SK-N-SH treated with all-trans-retinoic acid at 6 μM for 48 hours (cell line): Measurements from ENCODE around the gene LHFPL2.

Experiments
- ATAC-seq: fragments of 200-7000 bp; cut with Tn5 transposase; 3 replicates; pipeline ENCODE4 v1.9.1; 2020; ENCODE audit warnings: mild to moderate bottlenecking, moderate library complexity
- ARNTL ChIP-seq: fragments of 450-650 bp; formaldehyde crosslinking; IDR thresholded peaks from 2 replicates; pipeline ENCODE4 v1.5.0; 2020; ENCODE audit warnings: low read depth, mild to moderate bottlenecking, moderate library complexity, borderline replicate concordance
- CREB5 ChIP-seq: fragments of 250-450 bp; sonication (Bioruptor Pico); IDR thresholded peaks from 2 replicates; pipeline ENCODE4 v1.5.1; 2020; ENCODE audit warnings: low read depth, mild to moderate bottlenecking, moderate library complexity
- CSDC2 ChIP-seq: fragments of 250-450 bp; sonication (Bioruptor Pico); IDR thresholded peaks from 2 replicates; pipeline ENCODE4 v1.5.0; 2020; ENCODE audit warnings: mild to moderate bottlenecking, moderate library complexity
- ESRRG ChIP-seq: fragments of 250-450 bp; sonication (Bioruptor Pico); IDR thresholded peaks from 2 replicates; pipeline ENCODE4 v1.6.1; 2021; ENCODE audit warnings: mild to moderate bottlenecking
- ISL1 ChIP-seq: fragments of 250-450 bp; sonication (Bioruptor Pico); IDR thresholded peaks from 2 replicates; pipeline ENCODE4 v2.1.2; 2022; ENCODE audit warnings: mild to moderate bottlenecking, moderate library complexity
- OSR1 ChIP-seq: fragments of 250-450 bp; sonication (Bioruptor Pico); IDR thresholded peaks from 2 replicates; pipeline ENCODE4 v1.8.0; 2022; ENCODE audit warnings: moderate library complexity, mild to moderate bottlenecking, inconsistent platforms
- PPARA ChIP-seq: fragments of 250-450 bp; sonication (Bioruptor Pico); IDR thresholded peaks from 2 replicates; pipeline ENCODE4 v1.5.0; 2020; ENCODE audit warnings: mild to moderate bottlenecking, borderline replicate concordance
- RARB ChIP-seq: fragments of 250-450 bp; sonication (Bioruptor Pico); IDR thresholded peaks from 2 replicates; pipeline ENCODE4 v1.8.0; 2021; ENCODE audit warnings: mild to moderate bottlenecking, moderate library complexity
- SNAI2 ChIP-seq: fragments of 250-450 bp; sonication (Bioruptor Pico); IDR thresholded peaks from 2 replicates; pipeline ENCODE4 v1.5.0; 2020; ENCODE audit warnings: mild to moderate bottlenecking, moderate library complexity
- TCF4 ChIP-seq: fragments of 250-450 bp; sonication (Bioruptor Pico); IDR thresholded peaks from 2 replicates; pipeline ENCODE4 v1.8.0; 2021; ENCODE audit warnings: mild to moderate bottlenecking, moderate library complexity, borderline replicate concordance
- TOX ChIP-seq: fragments of 250-450 bp; sonication (Bioruptor Pico); IDR thresholded peaks from 2 replicates; pipeline ENCODE4 v1.8.0; 2021; ENCODE audit warnings: mild to moderate bottlenecking, moderate library complexity, borderline replicate concordance
- TSHZ2 ChIP-seq: fragments of 250-450 bp; sonication (Bioruptor Pico); IDR thresholded peaks from 2 replicates; pipeline ENCODE4 v1.5.0; 2020; ENCODE audit warnings: mild to moderate bottlenecking, moderate library complexity
- ZFP3 ChIP-seq: fragments of 250-450 bp; sonication (Bioruptor Pico); IDR thresholded peaks from 2 replicates; pipeline ENCODE4 v1.5.0; 2020; ENCODE audit warnings: mild to moderate bottlenecking, moderate library complexity
- ZFP30 ChIP-seq: fragments of 450-650 bp; formaldehyde crosslinking; IDR thresholded peaks from 2 replicates; pipeline ENCODE4 v1.5.0; 2022; ENCODE audit warnings: mild to moderate bottlenecking, moderate library complexity
- ZNF565 ChIP-seq: fragments of 450-650 bp; formaldehyde crosslinking; conservative IDR thresholded peaks from 2 replicates; pipeline ENCODE4 v1.5.0; 2020; ENCODE audit warnings: low read depth, mild to moderate bottlenecking, moderate library complexity
- ZNF70 ChIP-seq: fragments of 450-650 bp; formaldehyde crosslinking; IDR thresholded peaks from 2 replicates; pipeline ENCODE4 v1.5.0; 2020; ENCODE audit warnings: mild to moderate bottlenecking, moderate library complexity
- ZNF8 ChIP-seq: fragments of 450-650 bp; formaldehyde crosslinking; IDR thresholded peaks from 2 replicates; pipeline ENCODE4 v1.5.0; 2020; ENCODE audit warnings: mild to moderate bottlenecking, moderate library complexity
- TF ChIP-seq, protein P1 (sequence below): fragments of 250-450 bp; sonication (Bioruptor Pico); IDR thresholded peaks from 2 replicates; pipeline ENCODE4 v1.8.0; 2020; ENCODE audit warnings: mild to moderate bottlenecking, moderate library complexity, borderline replicate concordance
- TF ChIP-seq, protein P2 (sequence below): fragments of 250-450 bp; sonication (Bioruptor Pico); IDR thresholded peaks from 2 replicates; pipeline ENCODE4 v1.8.0; 2021; ENCODE audit warnings: low read depth, mild to moderate bottlenecking, moderate library complexity, borderline replicate concordance

LHFPL2 gene

DNA sequence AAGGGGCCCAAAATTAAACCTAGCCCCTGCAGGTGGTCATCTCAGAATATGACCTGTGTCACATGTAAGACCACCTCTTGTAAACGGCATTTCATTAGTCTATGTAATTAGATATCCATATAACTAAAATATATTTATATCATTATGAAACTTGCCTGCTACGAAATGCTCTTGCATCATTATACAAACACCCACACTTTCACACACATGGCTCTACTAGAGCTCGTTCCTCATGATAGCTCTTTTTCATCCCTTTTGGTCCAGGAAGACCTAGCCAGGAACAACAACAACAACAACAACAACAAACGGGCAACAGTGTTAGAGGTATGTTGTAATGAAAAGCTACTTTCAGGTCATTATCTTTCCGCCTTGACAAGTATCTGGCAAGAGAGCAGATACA lies 58.6 kb downstream of the LHFPL2 start:
- TF ChIP-seq, protein P1, sequence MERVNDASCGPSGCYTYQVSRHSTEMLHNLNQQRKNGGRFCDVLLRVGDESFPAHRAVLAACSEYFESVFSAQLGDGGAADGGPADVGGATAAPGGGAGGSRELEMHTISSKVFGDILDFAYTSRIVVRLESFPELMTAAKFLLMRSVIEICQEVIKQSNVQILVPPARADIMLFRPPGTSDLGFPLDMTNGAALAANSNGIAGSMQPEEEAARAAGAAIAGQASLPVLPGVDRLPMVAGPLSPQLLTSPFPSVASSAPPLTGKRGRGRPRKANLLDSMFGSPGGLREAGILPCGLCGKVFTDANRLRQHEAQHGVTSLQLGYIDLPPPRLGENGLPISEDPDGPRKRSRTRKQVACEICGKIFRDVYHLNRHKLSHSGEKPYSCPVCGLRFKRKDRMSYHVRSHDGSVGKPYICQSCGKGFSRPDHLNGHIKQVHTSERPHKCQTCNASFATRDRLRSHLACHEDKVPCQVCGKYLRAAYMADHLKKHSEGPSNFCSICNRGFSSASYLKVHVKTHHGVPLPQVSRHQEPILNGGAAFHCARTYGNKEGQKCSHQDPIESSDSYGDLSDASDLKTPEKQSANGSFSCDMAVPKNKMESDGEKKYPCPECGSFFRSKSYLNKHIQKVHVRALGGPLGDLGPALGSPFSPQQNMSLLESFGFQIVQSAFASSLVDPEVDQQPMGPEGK (CRISPR knock-in tag) = no peak
- TF ChIP-seq OSR1 (CRISPR knock-in tag) = no peak
- TF ChIP-seq SNAI2 = no peak
- no peak for TF ChIP-seq ZNF8 (CRISPR knock-in tag)
- TF ChIP-seq TCF4 (CRISPR knock-in tag) = no peak
- no peak for TF ChIP-seq RARB
- TF ChIP-seq ISL1 (CRISPR knock-in tag) = no peak
- TF ChIP-seq CSDC2 (CRISPR knock-in tag) = no peak
- no peak for TF ChIP-seq CREB5
- TF ChIP-seq ESRRG (CRISPR knock-in tag) = no peak
- TF ChIP-seq, all 23 proteins: peak for 0
- ATAC-seq = no peak

- ATAC-seq = no peak
- TF ChIP-seq OSR1 (CRISPR knock-in tag) = no peak
Observed at GRCh38 chr5:78588507-78588906, 60.1 kb downstream of the LHFPL2 start.

GRCh38 chr5:78587775-78588291 lies 60.7 kb downstream of the LHFPL2 start:
- TF ChIP-seq PPARA (CRISPR knock-in tag) (no peak), ZFP3 (CRISPR knock-in tag) (peak; percentile 70; the same call in 1 of the 2 replicates), TOX (CRISPR knock-in tag) (no peak), TCF4 (CRISPR knock-in tag) (0 out of 2 replicates have a peak, but pooled peaks have one; percentile 14)
- ATAC-seq = peak; percentile 30

DNA sequence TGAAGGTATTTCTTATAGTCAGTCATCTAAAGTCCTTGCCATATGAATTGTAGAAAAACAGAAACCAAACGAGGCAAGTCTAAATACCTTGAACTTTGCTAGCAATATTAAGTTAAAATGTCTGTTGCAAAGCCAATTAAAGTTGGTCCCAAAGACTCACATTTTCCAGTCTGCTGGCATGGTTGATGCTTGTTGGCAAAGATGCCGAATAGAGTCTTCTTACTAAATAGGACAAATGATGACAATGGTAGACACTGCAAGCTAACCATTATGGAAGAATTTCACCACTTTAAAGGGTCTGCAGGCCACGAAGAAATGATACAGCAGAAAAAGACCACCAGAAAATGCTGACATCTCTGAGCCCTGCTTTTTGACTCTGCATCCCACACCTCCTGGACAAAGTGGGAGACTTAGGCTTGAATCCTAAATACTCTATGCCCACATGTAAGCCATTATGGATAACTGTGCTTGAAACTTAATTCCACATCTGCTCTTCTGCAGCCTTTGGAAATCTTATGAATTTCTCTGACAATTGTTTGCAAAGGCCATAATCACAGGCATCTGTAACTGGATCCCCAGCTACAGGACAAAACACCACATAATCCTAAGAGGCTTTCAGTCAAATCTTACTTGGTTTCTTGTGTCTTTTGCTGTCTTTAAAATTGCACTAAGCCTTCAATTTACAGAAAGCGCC lies 61.3 kb downstream of the LHFPL2 start:
- TF ChIP-seq TCF4 (CRISPR knock-in tag) (no peak), ZNF70 (CRISPR knock-in tag) (no peak), ZFP3 (CRISPR knock-in tag) (no peak), TOX (CRISPR knock-in tag) (no peak), ARNTL (CRISPR knock-in tag) (no peak), ISL1 (CRISPR knock-in tag) (no peak), TSHZ2 (CRISPR knock-in tag) (no peak), ZFP30 (CRISPR knock-in tag) (no peak), ESRRG (CRISPR knock-in tag) (no peak), SNAI2 (no peak), PPARA (CRISPR knock-in tag) (no peak), RARB (no peak), ZNF565 (CRISPR knock-in tag) (no peak)
- TF ChIP-seq, protein P2, sequence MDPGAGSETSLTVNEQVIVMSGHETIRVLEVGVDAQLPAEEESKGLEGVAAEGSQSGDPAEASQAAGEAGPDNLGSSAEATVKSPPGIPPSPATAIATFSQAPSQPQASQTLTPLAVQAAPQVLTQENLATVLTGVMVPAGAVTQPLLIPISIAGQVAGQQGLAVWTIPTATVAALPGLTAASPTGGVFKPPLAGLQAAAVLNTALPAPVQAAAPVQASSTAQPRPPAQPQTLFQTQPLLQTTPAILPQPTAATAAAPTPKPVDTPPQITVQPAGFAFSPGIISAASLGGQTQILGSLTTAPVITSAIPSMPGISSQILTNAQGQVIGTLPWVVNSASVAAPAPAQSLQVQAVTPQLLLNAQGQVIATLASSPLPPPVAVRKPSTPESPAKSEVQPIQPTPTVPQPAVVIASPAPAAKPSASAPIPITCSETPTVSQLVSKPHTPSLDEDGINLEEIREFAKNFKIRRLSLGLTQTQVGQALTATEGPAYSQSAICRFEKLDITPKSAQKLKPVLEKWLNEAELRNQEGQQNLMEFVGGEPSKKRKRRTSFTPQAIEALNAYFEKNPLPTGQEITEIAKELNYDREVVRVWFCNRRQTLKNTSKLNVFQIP = no peak
- peak; percentile 47 for ATAC-seq
